ENCODE results near the gene FCHSD2.

The FCHSD2 gene

DNA sequence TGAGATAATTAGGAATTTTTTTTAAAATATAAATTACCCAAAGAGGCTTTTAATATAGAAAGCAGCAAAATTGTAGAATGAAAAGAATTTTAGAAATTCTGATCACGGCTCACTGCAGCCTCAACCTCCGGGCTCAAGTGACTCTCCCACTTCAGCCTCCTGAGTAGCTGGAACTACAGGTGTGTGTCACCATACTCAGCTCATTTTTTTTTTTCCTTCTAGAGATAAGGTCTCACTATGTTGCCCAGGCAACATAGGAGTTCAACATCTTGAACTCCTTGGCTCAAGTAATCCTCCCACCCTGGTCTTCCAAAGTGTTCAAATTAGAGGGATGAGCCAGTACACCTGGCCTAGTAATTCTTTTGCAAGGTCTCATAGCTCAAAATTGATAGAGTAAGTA lies 251.2 kb downstream of the FCHSD2 start:
- TF ChIP-seq, protein P1, sequence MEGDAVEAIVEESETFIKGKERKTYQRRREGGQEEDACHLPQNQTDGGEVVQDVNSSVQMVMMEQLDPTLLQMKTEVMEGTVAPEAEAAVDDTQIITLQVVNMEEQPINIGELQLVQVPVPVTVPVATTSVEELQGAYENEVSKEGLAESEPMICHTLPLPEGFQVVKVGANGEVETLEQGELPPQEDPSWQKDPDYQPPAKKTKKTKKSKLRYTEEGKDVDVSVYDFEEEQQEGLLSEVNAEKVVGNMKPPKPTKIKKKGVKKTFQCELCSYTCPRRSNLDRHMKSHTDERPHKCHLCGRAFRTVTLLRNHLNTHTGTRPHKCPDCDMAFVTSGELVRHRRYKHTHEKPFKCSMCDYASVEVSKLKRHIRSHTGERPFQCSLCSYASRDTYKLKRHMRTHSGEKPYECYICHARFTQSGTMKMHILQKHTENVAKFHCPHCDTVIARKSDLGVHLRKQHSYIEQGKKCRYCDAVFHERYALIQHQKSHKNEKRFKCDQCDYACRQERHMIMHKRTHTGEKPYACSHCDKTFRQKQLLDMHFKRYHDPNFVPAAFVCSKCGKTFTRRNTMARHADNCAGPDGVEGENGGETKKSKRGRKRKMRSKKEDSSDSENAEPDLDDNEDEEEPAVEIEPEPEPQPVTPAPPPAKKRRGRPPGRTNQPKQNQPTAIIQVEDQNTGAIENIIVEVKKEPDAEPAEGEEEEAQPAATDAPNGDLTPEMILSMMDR (IDR thresholded peaks at IDR 0.05; ENCODE audit: low read depth, low read length) = no peak

DNA sequence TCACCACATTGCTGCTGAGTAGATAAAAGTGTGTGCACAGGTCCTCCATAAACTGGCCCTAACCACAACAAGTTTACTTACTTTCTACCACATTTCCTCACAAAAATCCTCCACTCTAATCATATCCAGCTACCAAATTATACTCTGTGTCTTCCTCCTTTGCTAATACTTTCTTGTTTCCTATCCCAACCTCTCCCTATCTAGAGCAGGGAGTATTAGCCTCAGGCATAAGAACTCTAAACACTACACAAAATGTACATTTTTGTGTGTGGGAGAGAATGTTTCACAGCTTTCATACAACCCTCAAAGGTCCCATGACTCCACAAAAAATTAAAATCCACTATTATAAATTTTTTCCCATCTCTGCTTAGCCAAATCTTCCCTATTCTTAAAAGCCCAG lies 255.5 kb downstream of the FCHSD2 start:
- TF ChIP-seq, protein P1 (IDR thresholded peaks at IDR 0.05; ENCODE audit: low read depth, low read length) = no peak
- no peak for DNase-seq (ENCODE audit: extremely low read depth, low read depth)

More for the DNA sequence above, 251.2 kb downstream of the FCHSD2 start:
- no peak for DNase-seq (ENCODE audit: extremely low read depth, low read depth)

GRCh38 chr11:72885749-72886609 lies 256.1 kb downstream of the FCHSD2 start:
- TF ChIP-seq, protein P1 (IDR thresholded peaks at IDR 0.05; ENCODE audit: low read depth, low read length) = no peak
- no peak for DNase-seq (ENCODE audit: extremely low read depth, low read depth)

GRCh38 chr11:72876147-72876546 lies 266.0 kb downstream of the FCHSD2 start:
- no peak for DNase-seq (ENCODE audit: extremely low read depth, low read depth)

GRCh38 chr11:72875736-72876135 lies 266.4 kb downstream of the FCHSD2 start:
- TF ChIP-seq, protein P1 (IDR thresholded peaks at IDR 0.05; ENCODE audit: low read depth, low read length) = no peak
- no peak for DNase-seq (ENCODE audit: extremely low read depth, low read depth)

More at GRCh38 chr11:72876147-72876546, 266.0 kb downstream of the FCHSD2 start:
- TF ChIP-seq, protein P1 (IDR thresholded peaks at IDR 0.05; ENCODE audit: low read depth, low read length) = no peak

DNA sequence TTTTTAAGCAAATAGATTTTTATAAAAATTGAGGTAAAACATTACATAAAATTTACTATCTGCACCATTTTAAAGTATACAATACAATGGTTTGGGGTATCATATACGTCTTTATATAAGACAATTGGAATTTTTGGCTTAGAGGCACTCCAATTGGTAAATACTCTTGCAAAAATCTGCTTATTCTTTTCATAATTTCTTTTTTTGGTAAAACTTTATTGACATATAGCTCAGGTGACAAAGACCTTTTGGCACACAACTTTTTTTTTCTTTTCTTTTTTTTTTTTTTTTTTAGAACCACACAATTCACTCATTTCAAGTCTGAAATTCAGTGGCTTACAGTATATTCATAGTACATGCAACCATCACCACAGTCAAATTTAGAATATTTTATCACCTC lies 270.1 kb downstream of the FCHSD2 start:
- TF ChIP-seq, protein P1 (IDR thresholded peaks at IDR 0.05; ENCODE audit: low read depth, low read length) = no peak
- no peak for DNase-seq (ENCODE audit: extremely low read depth, low read depth)

- DNase-seq (ENCODE audit: extremely low read depth, low read depth) = no peak
- TF ChIP-seq, protein P1 (IDR thresholded peaks at IDR 0.05; ENCODE audit: low read depth, low read length) = no peak
Observed at GRCh38 chr11:72871119-72871518, 271.0 kb downstream of the FCHSD2 start.

Data from AG09319 (cell line).